ENCODE results near the gene CIAO2B.

Gene CIAO2B

GRCh38 chr16:66903544-66904427, 30.4 kb downstream of the CIAO2B start:
- H3K27ac ChIP-seq (replicated peaks) = no peak overlapping the region
- no peaks in the 10 kb centered on the region for H3K27me3 ChIP-seq (ENCODE audit: insufficient read depth, poor library complexity, severe bottlenecking)
- no peak for DNase-seq (ENCODE audit: low read depth in 1 of 2, low spot score in 1 of 2)
- no peak overlapping the region for H3K4me3 ChIP-seq (replicated peaks; ENCODE audit: insufficient read depth, low read length)
- TF ChIP-seq REST (IDR thresholded peaks at IDR 0.05; ENCODE audit: insufficient replicate concordance, low read depth) (no peak), GABPA (IDR thresholded peaks at IDR 0.05; ENCODE audit: low read depth) (no peak), SPI1 (IDR thresholded peaks at IDR 0.05; ENCODE audit: borderline replicate concordance, low read depth) (no peak), POLR2AphosphoS5 (IDR thresholded peaks at IDR 0.05; ENCODE audit: low read depth) (no peak)
- TF ChIP-seq, protein P1, sequence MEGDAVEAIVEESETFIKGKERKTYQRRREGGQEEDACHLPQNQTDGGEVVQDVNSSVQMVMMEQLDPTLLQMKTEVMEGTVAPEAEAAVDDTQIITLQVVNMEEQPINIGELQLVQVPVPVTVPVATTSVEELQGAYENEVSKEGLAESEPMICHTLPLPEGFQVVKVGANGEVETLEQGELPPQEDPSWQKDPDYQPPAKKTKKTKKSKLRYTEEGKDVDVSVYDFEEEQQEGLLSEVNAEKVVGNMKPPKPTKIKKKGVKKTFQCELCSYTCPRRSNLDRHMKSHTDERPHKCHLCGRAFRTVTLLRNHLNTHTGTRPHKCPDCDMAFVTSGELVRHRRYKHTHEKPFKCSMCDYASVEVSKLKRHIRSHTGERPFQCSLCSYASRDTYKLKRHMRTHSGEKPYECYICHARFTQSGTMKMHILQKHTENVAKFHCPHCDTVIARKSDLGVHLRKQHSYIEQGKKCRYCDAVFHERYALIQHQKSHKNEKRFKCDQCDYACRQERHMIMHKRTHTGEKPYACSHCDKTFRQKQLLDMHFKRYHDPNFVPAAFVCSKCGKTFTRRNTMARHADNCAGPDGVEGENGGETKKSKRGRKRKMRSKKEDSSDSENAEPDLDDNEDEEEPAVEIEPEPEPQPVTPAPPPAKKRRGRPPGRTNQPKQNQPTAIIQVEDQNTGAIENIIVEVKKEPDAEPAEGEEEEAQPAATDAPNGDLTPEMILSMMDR (IDR thresholded peaks at IDR 0.05; ENCODE audit: insufficient read depth, low read length) = no peak

GRCh38 chr16:66902648-66903543, 31.3 kb downstream of the CIAO2B start:
- H3K27ac ChIP-seq (replicated peaks) = no peak overlapping the region
- DNase-seq (ENCODE audit: low read depth in 1 of 2, low spot score in 1 of 2) = no peak
- no peaks in the 10 kb centered on the region for H3K27me3 ChIP-seq (ENCODE audit: insufficient read depth, poor library complexity, severe bottlenecking)
- H3K4me3 ChIP-seq (replicated peaks; ENCODE audit: insufficient read depth, low read length) = no peak overlapping the region
- TF ChIP-seq REST (IDR thresholded peaks at IDR 0.05; ENCODE audit: insufficient replicate concordance, low read depth) = no peak
- no peak for TF ChIP-seq POLR2AphosphoS5 (IDR thresholded peaks at IDR 0.05; ENCODE audit: low read depth)

GRCh38 chr16:66901626-66902025, 32.6 kb downstream of the CIAO2B start:
- H3K27me3 ChIP-seq (ENCODE audit: insufficient read depth, poor library complexity, severe bottlenecking) = no peaks in the 10 kb centered on the region

More at GRCh38 chr16:66901626-66902025, 32.6 kb downstream of the CIAO2B start:
- DNase-seq (ENCODE audit: low read depth in 1 of 2, low spot score in 1 of 2) = no peak
- Histone ChIP-seq H3K4me3 (replicated peaks; ENCODE audit: insufficient read depth, low read length) (no peak overlapping the region), H3K27ac (replicated peaks) (no peak overlapping the region)
- TF ChIP-seq SPI1 (IDR thresholded peaks at IDR 0.05; ENCODE audit: borderline replicate concordance, low read depth) = no peak
- TF ChIP-seq, protein P1 (IDR thresholded peaks at IDR 0.05; ENCODE audit: insufficient read depth, low read length) = no peak
- no peak for TF ChIP-seq POLR2AphosphoS5 (IDR thresholded peaks at IDR 0.05; ENCODE audit: low read depth)
- TF ChIP-seq REST (IDR thresholded peaks at IDR 0.05; ENCODE audit: insufficient replicate concordance, low read depth) = no peak
- no peak for TF ChIP-seq GABPA (IDR thresholded peaks at IDR 0.05; ENCODE audit: low read depth)
